Smooth muscle cell of the brain vasculature (primary cell): ENCODE measurements around the gene SPP1.
A peak's percentile ranks its signal among the peaks of the same experiment; 100 is the strongest.

Experiments
- DNase-seq: peaks from one replicate; pipeline ENCODE4 v3.0.0-alpha.2; 2012; ENCODE audit warnings: low read depth, low spot score

Gene SPP1

GRCh38 chr4:87953826-87954225 is 21.7 kb upstream of the SPP1 start:
- no peak for DNase-seq

GRCh38 chr4:87956501-87956900 is 19.0 kb upstream of the SPP1 start:
- DNase-seq = no peak

GRCh38 chr4:87957061-87957460 is 18.5 kb upstream of the SPP1 start:
- DNase-seq = no peak

- no peak for DNase-seq
These were observed 13.5 kb upstream of the SPP1 start for GRCh38 chr4:87961993-87962392.

- DNase-seq = no peak
These were observed 12.9 kb upstream of the SPP1 start for GRCh38 chr4:87962398-87963146.

- no peak for DNase-seq
These were observed 10.0 kb upstream of the SPP1 start for GRCh38 chr4:87965501-87965975.

GRCh38 chr4:87966095-87966496 is 9.4 kb upstream of the SPP1 start:
- DNase-seq = no peak

- DNase-seq = no peak
These were observed 8.3 kb upstream of the SPP1 start for GRCh38 chr4:87967193-87967592.

- DNase-seq = no peak
These were observed 5.4 kb upstream of the SPP1 start for GRCh38 chr4:87970121-87970520.

GRCh38 chr4:87971866-87972265 is 3.6 kb upstream of the SPP1 start:
- DNase-seq = no peak

- peak; percentile 40 for DNase-seq
These were observed 2.0 kb upstream of the SPP1 start for GRCh38 chr4:87973283-87974169.

GRCh38 chr4:87974856-87975462 is 555 bp upstream of the SPP1 start:
- DNase-seq = no peak

- no peak for DNase-seq
These were observed 2.2 kb downstream of the SPP1 start for GRCh38 chr4:87977521-87978278.

GRCh38 chr4:87978681-87979080 is 3.2 kb downstream of the SPP1 start:
- DNase-seq = no peak

- DNase-seq = no peak
These were observed 4.3 kb downstream of the SPP1 start for GRCh38 chr4:87979810-87980209.

- DNase-seq = no peak
These were observed 6.0 kb downstream of the SPP1 start for GRCh38 chr4:87981486-87981885.

- no peak for DNase-seq
These were observed 6.5 kb downstream of the SPP1 start for GRCh38 chr4:87982036-87982435.

- DNase-seq = no peak
These were observed 7.0 kb downstream of the SPP1 start for GRCh38 chr4:87982446-87983010.

GRCh38 chr4:87983996-87984395 is 8.5 kb downstream of the SPP1 start:
- no peak for DNase-seq

- no peak for DNase-seq
These were observed 9.8 kb downstream of the SPP1 start for GRCh38 chr4:87985097-87985886.

- no peak for DNase-seq
These were observed 10.3 kb downstream of the SPP1 start for GRCh38 chr4:87985887-87986200.
